Measurements from ENCODE around the gene DENND5A. TPM values are rescaled to one million over a fixed set of nuclear protein-coding genes. Genes with fewer than 3 reads are reported as not detected.
"Not testable (repeated sequence)": the region's sequence is repeated elsewhere in the genome, so short reads cannot be mapped to it uniquely, and the experiment has no call there.

DENND5A gene
- total RNA-seq, 2 donors from 2014 or later: 18.9 to 68.5 TPM

GRCh38 chr11:9210922-9211320 is 54.2 kb downstream of the DENND5A start:
- Mint-ChIP-seq H3K27ac (peak overlapping the region; percentile 78), H3K4me1 (peaks cover 50% of the 10 kb centered on the region), H3K4me3 (peak overlapping the region; percentile 62), H3K9me3 (no peaks in the 10 kb centered on the region), H3K36me3 (ENCODE audit: low read depth) (no peaks in the 10 kb centered on the region), H3K27me3 (no peaks in the 10 kb centered on the region)
- ATAC-seq (replicated peaks): peak; percentile 55

GRCh38 chr11:9210224-9210921 is 54.8 kb downstream of the DENND5A start:
- no peaks in the 10 kb centered on the region for H3K9me3 Mint-ChIP-seq
- H3K36me3 Mint-ChIP-seq (ENCODE audit: low read depth): no peaks in the 10 kb centered on the region
- ATAC-seq (replicated peaks): peak; percentile 35
- H3K4me1 Mint-ChIP-seq: peaks cover 50% of the 10 kb centered on the region
- no peaks in the 10 kb centered on the region for H3K27me3 Mint-ChIP-seq
- peak overlapping the region; percentile 78 for H3K27ac Mint-ChIP-seq
- H3K4me3 Mint-ChIP-seq: peak overlapping the region; percentile 62

GRCh38 chr11:9209604-9210003 is 55.5 kb downstream of the DENND5A start:
- H3K9me3 Mint-ChIP-seq: not testable (repeated sequence)
- Mint-ChIP-seq H3K4me1 (peaks cover 50% of the 10 kb centered on the region), H3K4me3 (peak overlapping the region; percentile 62)

GRCh38 chr11:9208726-9209501 is 56.2 kb downstream of the DENND5A start:
- Mint-ChIP-seq H3K4me3 (peak overlapping the region; percentile 62), H3K4me1 (peaks cover 45% of the 10 kb centered on the region), H3K36me3 (ENCODE audit: low read depth) (peaks cover 11% of the 10 kb centered on the region), H3K27me3 (no peaks in the 10 kb centered on the region), H3K27ac (peak overlapping the region; percentile 78), H3K9me3 (no peaks in the 10 kb centered on the region)
- peak; percentile 64 for ATAC-seq (replicated peaks)

More at GRCh38 chr11:9209604-9210003, 55.5 kb downstream of the DENND5A start:
- H3K27me3 Mint-ChIP-seq; H3K36me3 Mint-ChIP-seq (ENCODE audit: low read depth): not testable (repeated sequence)
- H3K27ac Mint-ChIP-seq: peak overlapping the region; percentile 78
- ATAC-seq (replicated peaks): peak; percentile 62

GRCh38 chr11:9207229-9207628 is 57.9 kb downstream of the DENND5A start:
- Mint-ChIP-seq H3K9me3 (no peaks in the 10 kb centered on the region), H3K27ac (no peak overlapping the region), H3K4me1 (peaks cover 41% of the 10 kb centered on the region), H3K27me3 (no peaks in the 10 kb centered on the region), H3K4me3 (no peak overlapping the region), H3K36me3 (ENCODE audit: low read depth) (peaks cover 27% of the 10 kb centered on the region)
- no peak for ATAC-seq (replicated peaks)

GRCh38 chr11:9206496-9206895 is 58.7 kb downstream of the DENND5A start:
- peaks cover 40% of the 10 kb centered on the region for H3K4me1 Mint-ChIP-seq
- H3K9me3 Mint-ChIP-seq: no peaks in the 10 kb centered on the region
- H3K4me3 Mint-ChIP-seq: no peak overlapping the region
- no peaks in the 10 kb centered on the region for H3K27me3 Mint-ChIP-seq
- H3K36me3 Mint-ChIP-seq (ENCODE audit: low read depth): peaks cover 34% of the 10 kb centered on the region
- no peak overlapping the region for H3K27ac Mint-ChIP-seq
- ATAC-seq (replicated peaks): no peak

GRCh38 chr11:9203691-9204311 is 61.3 kb downstream of the DENND5A start:
- H3K27ac Mint-ChIP-seq: no peak overlapping the region
- no peaks in the 10 kb centered on the region for H3K27me3 Mint-ChIP-seq
- peaks cover 46% of the 10 kb centered on the region for H3K36me3 Mint-ChIP-seq (ENCODE audit: low read depth)
- peaks cover 21% of the 10 kb centered on the region for H3K4me1 Mint-ChIP-seq
- H3K4me3 Mint-ChIP-seq: no peak overlapping the region
- ATAC-seq (replicated peaks): no peak
- H3K9me3 Mint-ChIP-seq: no peaks in the 10 kb centered on the region

GRCh38 chr11:9201372-9202162 is 63.6 kb downstream of the DENND5A start:
- no peaks in the 10 kb centered on the region for H3K27me3 Mint-ChIP-seq
- no peaks in the 10 kb centered on the region for H3K9me3 Mint-ChIP-seq
- H3K4me3 Mint-ChIP-seq: no peak overlapping the region
- no peak overlapping the region for H3K27ac Mint-ChIP-seq
- peaks cover 11% of the 10 kb centered on the region for H3K4me1 Mint-ChIP-seq
- peaks cover 52% of the 10 kb centered on the region for H3K36me3 Mint-ChIP-seq (ENCODE audit: low read depth)
- ATAC-seq (replicated peaks): peak; percentile 75

- H3K36me3 Mint-ChIP-seq (ENCODE audit: low read depth): peaks cover 52% of the 10 kb centered on the region
- H3K4me3 Mint-ChIP-seq: no peak overlapping the region
- no peaks in the 10 kb centered on the region for H3K9me3 Mint-ChIP-seq
- H3K27ac Mint-ChIP-seq: no peak overlapping the region
- H3K27me3 Mint-ChIP-seq: no peaks in the 10 kb centered on the region
- H3K4me1 Mint-ChIP-seq: peaks cover 11% of the 10 kb centered on the region
- no peak for ATAC-seq (replicated peaks)
Observed at GRCh38 chr11:9200471-9200870, 64.7 kb downstream of the DENND5A start.

- ATAC-seq (replicated peaks): no peak
- Mint-ChIP-seq H3K9me3 (peaks cover 3% of the 10 kb centered on the region), H3K4me1 (peaks cover 4% of the 10 kb centered on the region)
Observed at GRCh38 chr11:9193316-9193715, 71.8 kb downstream of the DENND5A start.

GRCh38 chr11:9192561-9192960 is 72.6 kb downstream of the DENND5A start:
- no peaks in the 10 kb centered on the region for H3K27me3 Mint-ChIP-seq
- H3K9me3 Mint-ChIP-seq: peaks cover 3% of the 10 kb centered on the region
- no peak overlapping the region for H3K27ac Mint-ChIP-seq
- ATAC-seq (replicated peaks): no peak
- H3K4me3 Mint-ChIP-seq: no peak overlapping the region
- peaks cover 4% of the 10 kb centered on the region for H3K4me1 Mint-ChIP-seq
- peaks cover 27% of the 10 kb centered on the region for H3K36me3 Mint-ChIP-seq (ENCODE audit: low read depth)

More at GRCh38 chr11:9193316-9193715, 71.8 kb downstream of the DENND5A start:
- Mint-ChIP-seq H3K36me3 (ENCODE audit: low read depth) (peaks cover 29% of the 10 kb centered on the region), H3K4me3 (no peak overlapping the region), H3K27ac (no peak overlapping the region), H3K27me3 (no peaks in the 10 kb centered on the region)

- H3K27ac Mint-ChIP-seq; H3K4me3 Mint-ChIP-seq; ATAC-seq (replicated peaks); H3K4me1 Mint-ChIP-seq; H3K27me3 Mint-ChIP-seq; H3K9me3 Mint-ChIP-seq: not testable (repeated sequence)
- peaks cover 31% of the 10 kb centered on the region for H3K36me3 Mint-ChIP-seq (ENCODE audit: low read depth)
Observed at GRCh38 chr11:9190326-9191016, 74.7 kb downstream of the DENND5A start.

GRCh38 chr11:9188860-9189259 is 76.3 kb downstream of the DENND5A start:
- H3K27me3 Mint-ChIP-seq; ATAC-seq (replicated peaks); H3K4me3 Mint-ChIP-seq; H3K27ac Mint-ChIP-seq; H3K9me3 Mint-ChIP-seq; H3K4me1 Mint-ChIP-seq: not testable (repeated sequence)
- H3K36me3 Mint-ChIP-seq (ENCODE audit: low read depth): peaks cover 29% of the 10 kb centered on the region

- Mint-ChIP-seq H3K27me3 (no peaks in the 10 kb centered on the region), H3K27ac (no peak overlapping the region), H3K4me1 (peaks cover 4% of the 10 kb centered on the region), H3K9me3 (peaks cover 3% of the 10 kb centered on the region), H3K4me3 (no peak overlapping the region), H3K36me3 (ENCODE audit: low read depth) (peaks cover 20% of the 10 kb centered on the region)
- no peak for ATAC-seq (replicated peaks)
Observed at GRCh38 chr11:9187616-9188015, 77.5 kb downstream of the DENND5A start.
